ENCODE data around the gene MEG3.

DNA sequence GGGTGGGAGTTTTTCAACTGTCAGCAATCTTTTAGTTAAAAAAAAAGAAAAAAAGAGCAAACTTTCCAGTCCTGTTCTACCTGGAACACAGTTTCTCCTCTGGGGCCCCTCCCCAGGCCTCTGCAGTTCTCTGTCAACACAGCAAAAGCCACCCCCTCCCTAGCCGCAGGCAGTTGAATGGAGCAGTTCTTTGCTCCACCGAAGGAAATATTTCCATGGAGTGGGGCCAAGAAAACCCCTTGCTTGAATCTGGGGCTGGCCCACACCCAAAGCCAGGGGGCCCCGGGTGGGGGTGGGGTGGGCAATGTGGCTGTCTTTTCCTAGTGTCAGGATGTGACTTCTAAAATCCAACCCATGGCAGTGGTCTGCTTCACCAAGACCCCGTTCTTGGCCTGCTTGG is 5.0 kb upstream of the MEG3 start:
- TF ChIP-seq SP1 (IDR thresholded peaks at IDR 0.05) (no peak), ARNT (IDR thresholded peaks at IDR 0.05) (no peak), BHLHE40 (IDR thresholded peaks at IDR 0.05; ENCODE audit: borderline replicate concordance) (no peak), FOXM1 (IDR thresholded peaks at IDR 0.05; ENCODE audit: borderline replicate concordance) (no peak), ELF4 (IDR thresholded peaks at IDR 0.05) (no peak), ZNF384 (IDR thresholded peaks at IDR 0.05) (no peak), L3MBTL2 (conservative IDR thresholded peaks at IDR 0.05) (no peak), SUZ12 (IDR thresholded peaks at IDR 0.05) (no peak), LEF1 (IDR thresholded peaks at IDR 0.05; ENCODE audit: borderline replicate concordance) (no peak), CTBP1 (IDR thresholded peaks at IDR 0.05; ENCODE audit: borderline replicate concordance) (no peak), NFRKB (IDR thresholded peaks at IDR 0.05) (no peak)
- TF ChIP-seq, protein P1, sequence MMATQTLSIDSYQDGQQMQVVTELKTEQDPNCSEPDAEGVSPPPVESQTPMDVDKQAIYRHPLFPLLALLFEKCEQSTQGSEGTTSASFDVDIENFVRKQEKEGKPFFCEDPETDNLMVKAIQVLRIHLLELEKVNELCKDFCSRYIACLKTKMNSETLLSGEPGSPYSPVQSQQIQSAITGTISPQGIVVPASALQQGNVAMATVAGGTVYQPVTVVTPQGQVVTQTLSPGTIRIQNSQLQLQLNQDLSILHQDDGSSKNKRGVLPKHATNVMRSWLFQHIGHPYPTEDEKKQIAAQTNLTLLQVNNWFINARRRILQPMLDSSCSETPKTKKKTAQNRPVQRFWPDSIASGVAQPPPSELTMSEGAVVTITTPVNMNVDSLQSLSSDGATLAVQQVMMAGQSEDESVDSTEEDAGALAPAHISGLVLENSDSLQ (IDR thresholded peaks at IDR 0.05) = no peak

All from HEK293T (cell line).